Choroid plexus epithelial cell (primary cell): Measurements from ENCODE around the gene RANBP17.
A peak's percentile ranks its signal among the peaks of the same experiment; 100 is the strongest.

Experiments
- DNase-seq: peaks from one replicate; pipeline ENCODE4 v3.0.0-alpha.2; 2010; ENCODE audit warnings: low read depth
- H3K4me3 ChIP-seq: 2 replicates; pipeline ENCODE4 v1.5.1; 2011; ENCODE audit warnings: low read depth, mild to moderate bottlenecking, control low read depth, low read length, moderate library complexity
- TF ChIP-seq, protein P1 (sequence below): conservative IDR thresholded peaks from 2 replicates; pipeline ENCODE4 v1.5.1; 2011; ENCODE audit warnings: low read depth, mild to moderate bottlenecking, control low read depth, inconsistent platforms, low read length, moderate library complexity

RANBP17 gene

DNA sequence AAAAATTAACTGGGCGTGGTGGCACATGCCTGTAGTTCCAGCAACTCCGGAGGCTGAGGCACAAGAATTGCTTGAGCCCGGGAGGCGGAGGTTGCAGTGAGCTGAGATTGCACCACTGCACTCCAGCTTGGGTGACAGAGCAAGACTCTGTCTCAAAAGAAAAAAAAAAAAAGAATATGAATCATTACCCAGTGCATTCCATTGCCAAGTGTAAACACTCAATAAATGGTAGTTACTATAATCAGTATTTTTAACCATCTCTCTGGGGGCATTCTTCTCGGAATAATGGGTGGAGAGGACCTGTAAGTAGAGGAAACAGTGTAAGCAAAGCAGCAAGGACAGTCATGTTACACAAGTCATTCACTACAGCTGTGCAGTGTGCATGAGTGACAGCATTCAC lies 13.8 kb upstream of the RANBP17 start:
- TF ChIP-seq, protein P1, sequence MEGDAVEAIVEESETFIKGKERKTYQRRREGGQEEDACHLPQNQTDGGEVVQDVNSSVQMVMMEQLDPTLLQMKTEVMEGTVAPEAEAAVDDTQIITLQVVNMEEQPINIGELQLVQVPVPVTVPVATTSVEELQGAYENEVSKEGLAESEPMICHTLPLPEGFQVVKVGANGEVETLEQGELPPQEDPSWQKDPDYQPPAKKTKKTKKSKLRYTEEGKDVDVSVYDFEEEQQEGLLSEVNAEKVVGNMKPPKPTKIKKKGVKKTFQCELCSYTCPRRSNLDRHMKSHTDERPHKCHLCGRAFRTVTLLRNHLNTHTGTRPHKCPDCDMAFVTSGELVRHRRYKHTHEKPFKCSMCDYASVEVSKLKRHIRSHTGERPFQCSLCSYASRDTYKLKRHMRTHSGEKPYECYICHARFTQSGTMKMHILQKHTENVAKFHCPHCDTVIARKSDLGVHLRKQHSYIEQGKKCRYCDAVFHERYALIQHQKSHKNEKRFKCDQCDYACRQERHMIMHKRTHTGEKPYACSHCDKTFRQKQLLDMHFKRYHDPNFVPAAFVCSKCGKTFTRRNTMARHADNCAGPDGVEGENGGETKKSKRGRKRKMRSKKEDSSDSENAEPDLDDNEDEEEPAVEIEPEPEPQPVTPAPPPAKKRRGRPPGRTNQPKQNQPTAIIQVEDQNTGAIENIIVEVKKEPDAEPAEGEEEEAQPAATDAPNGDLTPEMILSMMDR, result no peak

DNA sequence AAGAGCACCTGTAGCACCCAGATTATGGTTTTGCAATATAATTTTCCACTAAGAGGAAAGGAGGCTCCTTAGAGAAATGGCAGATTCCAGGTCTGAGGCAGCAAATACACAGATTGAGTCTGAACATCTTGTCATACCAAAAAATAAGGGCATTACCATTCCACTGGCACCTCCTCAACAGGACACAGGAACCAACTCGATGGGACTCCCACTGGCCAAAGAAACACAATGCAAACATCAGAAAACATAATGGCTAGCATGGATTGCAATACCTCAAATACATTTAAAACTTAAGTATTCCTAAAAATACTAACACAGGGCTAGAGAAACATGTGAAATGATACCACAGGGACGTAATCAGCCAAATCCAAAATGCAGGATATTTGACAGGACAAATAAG lies 12.4 kb upstream of the RANBP17 start:
- no peak for DNase-seq
- TF ChIP-seq, protein P1, result no peak
- H3K4me3 ChIP-seq, result no peak overlapping the region

More for the DNA sequence above, 13.8 kb upstream of the RANBP17 start:
- DNase-seq, result peak; percentile 42
- H3K4me3 ChIP-seq, result no peak overlapping the region

DNA sequence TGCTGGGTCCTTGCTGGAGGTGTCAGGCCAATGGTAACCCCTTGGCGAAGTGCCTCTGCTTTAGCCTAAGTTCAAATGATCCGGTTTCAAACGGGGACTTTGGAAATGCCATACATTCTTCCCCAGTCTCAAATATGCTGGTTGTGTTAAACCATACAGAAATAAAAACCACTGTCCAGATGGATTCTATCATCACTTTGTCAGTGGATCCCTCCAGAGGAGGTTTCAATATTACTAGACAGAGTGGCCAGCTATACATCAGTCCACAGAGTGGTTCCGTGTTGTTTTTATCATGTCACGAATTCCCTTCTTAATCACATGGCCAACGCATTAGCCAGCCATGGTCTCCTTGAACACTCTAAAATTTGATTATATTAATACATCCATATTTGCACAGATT lies 7.3 kb upstream of the RANBP17 start:
- TF ChIP-seq, protein P1, result no peak
- DNase-seq, result peak; percentile 54
- H3K4me3 ChIP-seq, result no peak overlapping the region

DNA sequence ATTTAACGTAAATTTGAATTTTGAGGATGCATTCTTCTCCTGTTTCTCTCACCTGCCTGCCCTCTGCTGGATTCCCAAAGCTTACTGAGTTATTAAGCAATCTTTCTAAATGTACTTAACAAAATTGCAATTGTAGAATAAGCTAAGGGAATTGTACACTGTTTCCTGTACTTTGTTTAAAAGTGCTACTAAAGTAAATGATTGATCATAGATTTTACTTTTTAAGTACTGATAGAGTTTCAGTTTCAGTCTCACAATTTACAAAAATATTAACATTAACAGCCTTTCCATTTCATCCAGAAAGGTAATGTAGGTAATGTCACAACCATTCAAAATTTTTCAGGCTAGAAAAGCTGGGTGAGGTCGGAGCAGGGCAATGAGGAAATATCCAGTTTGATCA lies 4.8 kb upstream of the RANBP17 start:
- H3K4me3 ChIP-seq, result no peak overlapping the region
- TF ChIP-seq, protein P1, result no peak
- DNase-seq, result no peak

DNA sequence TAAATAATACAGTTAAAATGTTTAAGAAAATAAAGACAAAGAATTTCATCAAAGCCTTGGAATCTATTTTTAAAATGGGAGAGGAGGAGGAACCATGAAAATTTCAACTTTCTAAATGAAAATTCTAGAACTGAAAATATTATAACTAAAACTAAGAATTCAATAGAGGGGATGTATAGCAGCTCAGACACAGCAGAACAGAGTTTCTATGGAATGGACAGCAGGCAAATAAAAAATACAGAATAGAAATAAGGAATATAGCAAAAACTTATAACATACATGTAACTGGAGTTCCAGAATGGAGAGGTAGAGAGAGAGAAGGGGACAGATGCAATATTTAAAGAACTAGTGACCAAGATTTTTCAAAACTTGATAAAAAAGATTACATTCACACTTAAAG lies 1.4 kb upstream of the RANBP17 start:
- H3K4me3 ChIP-seq, result no peak overlapping the region

DNA sequence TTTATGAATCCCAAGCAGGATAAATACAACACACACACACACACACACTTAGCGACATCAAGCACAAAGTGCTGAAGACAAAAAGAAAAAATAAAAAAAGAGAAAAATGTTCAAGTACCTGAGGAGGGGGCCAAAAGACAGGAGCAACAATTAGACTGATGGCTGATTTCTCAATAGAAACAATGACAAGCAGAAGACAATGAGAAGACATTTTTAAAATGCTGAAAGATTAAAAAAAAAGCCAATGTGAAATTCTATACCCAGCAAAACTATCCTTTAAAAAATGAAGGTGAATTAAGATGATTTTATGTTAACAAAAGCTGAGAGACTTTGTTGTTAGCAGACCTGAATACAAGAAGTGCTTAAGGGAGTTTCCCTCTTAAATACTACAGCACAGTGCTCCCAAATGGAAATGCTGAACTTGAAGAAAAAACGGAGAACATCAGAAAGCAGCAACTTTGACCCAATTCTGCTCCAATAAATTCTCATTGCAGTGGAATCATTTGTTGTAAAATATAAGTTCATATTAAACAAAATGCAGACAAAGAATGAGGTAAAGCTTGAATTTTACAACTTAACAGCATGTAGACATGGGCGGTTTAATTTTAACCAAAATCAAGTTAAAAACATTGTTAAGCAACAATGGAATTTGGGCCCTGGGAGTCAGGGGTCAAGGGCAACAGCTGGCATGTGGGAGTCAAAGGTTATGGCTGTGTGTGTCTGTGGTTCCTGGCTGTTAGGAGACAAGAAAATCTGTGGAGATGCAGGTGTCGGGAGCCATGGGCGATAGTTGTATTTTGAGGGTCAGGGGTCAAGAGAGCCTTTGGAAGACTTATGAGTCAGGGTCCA lies 776 bp upstream of the RANBP17 start:
- peak overlapping the region; percentile 82 for H3K4me3 ChIP-seq
- TF ChIP-seq, protein P1, result no peak
- peak; percentile 4 for DNase-seq

More for the DNA sequence above, 1.4 kb upstream of the RANBP17 start:
- TF ChIP-seq, protein P1, result no peak
- no peak for DNase-seq

DNA sequence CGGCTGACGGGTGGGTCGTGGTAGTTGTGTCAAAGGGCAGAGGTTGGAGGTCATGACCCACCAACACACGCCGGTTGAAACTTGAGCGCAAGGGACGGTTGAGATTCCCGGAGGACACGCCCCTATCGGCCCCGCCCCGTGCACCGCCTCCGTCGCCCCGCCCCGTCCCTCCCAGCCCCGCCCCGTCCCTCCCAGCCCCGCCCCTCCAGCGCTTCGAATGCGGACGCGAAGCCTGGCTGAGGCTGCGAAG lies 226 bp upstream of the RANBP17 start:
- no peak for DNase-seq
- TF ChIP-seq, protein P1, result no peak
- H3K4me3 ChIP-seq, result peak overlapping the region; percentile 82
